Skin of body (tissue), 2 donors: ENCODE data around the gene HPCAL1. TPM values are rescaled to one million over a fixed set of nuclear protein-coding genes. Genes with fewer than 3 reads are reported as not detected.

ENCODE experiments used
- DNase-seq: peaks from one replicate; lab custom pipeline; 2025; lab: John Stamatoyannopoulos, UW
- total RNA-seq: library from RNA; depleted of rRNA; stranded (reverse); fragments of >200 nt; gene quantifications from one replicate; pipeline ENCODE4 v1.2.3, GENCODE V29; 2014

Gene HPCAL1
- total RNA-seq, 1 donor from 2014 or later = 7.9 TPM

DNA sequence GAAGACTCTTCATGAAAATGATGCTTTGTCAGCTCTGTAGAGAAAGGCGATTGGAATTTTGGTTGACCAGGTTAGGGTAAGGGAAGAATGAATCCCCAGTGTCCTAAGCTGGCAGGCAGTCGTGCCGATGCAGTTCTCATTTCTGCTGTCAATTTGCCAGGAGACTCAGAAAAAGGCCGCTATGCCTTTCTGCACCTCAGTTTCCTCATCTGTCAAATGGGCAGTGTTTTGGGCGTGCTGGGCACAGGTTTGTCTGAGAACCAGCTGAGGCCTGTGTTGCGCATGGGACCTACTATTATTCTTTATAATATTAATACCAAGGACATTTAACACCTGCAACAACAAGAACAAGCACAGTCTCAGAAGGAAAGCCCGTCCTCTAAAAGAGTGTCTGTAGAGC lies 50.3 kb downstream of the HPCAL1 start:
- no peak for DNase-seq

DNA sequence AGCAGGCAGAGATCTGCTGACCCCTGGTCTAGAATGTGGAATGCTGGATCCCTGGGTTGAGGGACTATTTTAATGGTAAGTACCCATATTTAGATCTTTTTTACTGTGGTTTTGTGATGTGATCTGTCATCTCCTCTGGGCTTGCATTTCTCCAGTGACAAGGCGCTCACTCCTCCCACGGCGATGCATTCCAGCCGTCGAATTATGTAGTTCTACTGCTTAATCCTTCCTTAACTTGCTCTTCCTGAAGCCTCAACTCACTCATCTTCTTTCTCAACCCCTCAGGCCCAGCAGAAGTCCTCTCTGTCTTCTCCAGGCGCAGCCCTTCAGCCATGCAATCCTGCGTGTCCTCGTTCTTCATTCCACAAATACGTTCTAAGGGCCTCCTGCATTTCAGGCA lies 51.2 kb downstream of the HPCAL1 start:
- no peak for DNase-seq

DNA sequence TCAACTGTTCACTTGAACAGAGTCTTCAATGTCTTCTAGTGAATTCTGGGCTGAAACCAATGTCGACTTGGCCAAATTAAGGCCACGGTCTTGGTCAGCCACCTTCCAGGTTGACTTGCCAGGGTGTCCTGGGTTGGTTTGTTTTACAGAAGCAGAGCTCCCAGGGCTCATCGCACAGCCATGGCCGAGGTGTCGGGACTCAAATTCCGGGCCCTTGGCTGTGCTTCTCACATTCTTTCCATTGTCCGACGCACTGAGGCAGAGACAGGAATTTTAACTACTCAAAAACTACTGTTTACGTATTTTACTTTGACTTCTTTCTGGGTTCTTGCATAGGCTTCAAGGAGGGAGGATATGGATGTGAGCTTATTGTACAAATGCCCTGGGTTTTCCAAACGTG lies 51.7 kb downstream of the HPCAL1 start:
- DNase-seq = no peak

GRCh38 chr2:10355471-10356438 lies 53.1 kb downstream of the HPCAL1 start:
- no peak for DNase-seq

GRCh38 chr2:10356439-10356811 lies 53.7 kb downstream of the HPCAL1 start:
- DNase-seq = no peak

DNA sequence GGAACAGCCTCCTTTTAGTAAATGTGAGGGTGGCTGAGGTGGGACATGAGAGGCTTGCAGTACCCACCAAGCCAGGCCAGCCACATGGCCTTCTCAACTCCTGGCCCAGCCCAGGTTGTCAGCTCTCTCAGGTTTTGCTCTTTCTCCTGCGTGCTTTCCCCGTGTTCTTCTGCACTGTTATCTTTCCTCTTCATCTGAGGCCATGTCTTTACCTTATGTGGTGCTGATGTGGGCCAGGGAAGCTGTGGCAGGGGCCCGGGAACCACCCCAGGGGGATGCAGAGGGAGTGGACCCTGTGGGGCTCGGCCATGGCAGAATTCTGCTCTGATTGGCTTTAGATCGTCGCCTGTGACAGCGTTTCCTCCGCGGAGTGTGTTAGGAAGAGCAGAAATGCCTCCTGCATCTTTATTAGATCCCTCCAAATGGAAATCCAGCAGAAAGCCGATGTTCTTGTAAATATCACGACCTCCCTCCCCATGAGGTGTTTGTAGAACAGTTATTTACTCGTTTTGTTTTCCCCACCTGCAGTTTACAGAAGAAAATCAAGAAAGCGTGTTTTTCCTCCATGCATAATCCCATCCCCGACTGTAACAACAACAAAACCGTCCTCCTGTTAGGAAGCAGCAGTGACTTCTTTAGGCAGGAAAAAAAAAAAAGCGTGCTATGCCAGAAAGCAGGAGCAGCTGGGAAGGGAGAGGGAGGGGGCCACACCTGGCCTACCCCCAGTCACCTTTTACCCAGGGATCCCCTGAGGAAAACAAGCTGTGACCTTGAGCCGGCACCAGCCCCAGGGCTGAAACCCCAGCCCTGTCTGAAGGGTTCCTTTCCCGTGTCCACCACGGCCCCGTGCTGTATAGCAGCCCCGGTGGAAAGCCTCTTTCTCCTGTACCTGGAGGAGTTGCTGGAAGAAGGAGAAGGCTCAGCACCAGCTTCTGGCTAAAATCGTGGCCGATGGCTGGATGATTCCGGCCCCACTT lies 54.8 kb downstream of the HPCAL1 start:
- DNase-seq = no peak

DNA sequence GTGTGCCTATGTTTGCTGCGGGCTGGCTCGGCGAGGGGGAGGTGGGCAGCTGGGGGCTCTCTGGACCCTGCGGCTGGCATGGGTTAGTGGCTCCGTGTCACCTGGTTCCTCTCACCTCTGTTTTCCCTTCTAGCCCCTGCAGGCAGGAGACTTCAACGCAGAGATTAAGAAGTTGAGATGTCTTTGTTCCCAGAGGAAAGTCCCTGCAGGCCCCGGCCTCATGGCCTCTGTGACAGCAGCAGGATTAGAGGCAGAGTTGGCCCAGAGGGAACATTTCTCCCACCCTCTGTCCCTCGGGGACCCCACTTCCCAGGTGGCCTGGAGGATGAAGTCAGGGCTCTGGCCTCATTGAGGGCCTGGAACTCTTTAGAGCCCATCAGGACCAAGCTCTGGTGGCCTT lies 56.5 kb downstream of the HPCAL1 start:
- DNase-seq = no peak

DNA sequence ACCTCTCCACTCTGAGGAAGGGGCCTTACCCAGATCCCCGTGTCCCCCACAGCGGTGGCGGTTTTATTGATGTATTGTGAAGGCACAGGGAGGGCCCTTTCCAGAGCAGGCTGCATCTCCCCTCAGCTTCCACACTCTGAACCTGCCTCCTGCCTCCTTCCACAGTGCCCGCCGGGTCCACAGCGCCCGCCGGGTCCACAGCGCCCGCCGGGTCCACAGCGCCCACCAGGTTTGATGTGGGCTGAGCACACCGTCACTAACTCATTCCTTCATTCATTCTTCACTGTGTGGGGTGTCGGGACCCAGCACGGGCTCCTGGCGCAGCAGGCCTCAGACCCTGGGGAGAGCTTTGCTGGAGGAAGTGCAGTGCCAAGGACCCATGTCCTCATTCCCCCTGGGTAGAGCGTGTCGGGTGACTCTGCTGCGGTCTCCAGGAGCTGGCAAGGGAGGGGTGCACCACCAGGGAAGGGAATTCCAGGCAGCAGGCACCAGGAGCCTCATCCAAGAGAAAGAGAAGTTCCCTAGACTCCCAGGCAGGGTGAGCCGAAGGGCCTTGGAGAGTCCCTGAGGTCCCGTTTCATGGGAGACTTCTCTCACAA lies 57.1 kb downstream of the HPCAL1 start:
- no peak for DNase-seq

DNA sequence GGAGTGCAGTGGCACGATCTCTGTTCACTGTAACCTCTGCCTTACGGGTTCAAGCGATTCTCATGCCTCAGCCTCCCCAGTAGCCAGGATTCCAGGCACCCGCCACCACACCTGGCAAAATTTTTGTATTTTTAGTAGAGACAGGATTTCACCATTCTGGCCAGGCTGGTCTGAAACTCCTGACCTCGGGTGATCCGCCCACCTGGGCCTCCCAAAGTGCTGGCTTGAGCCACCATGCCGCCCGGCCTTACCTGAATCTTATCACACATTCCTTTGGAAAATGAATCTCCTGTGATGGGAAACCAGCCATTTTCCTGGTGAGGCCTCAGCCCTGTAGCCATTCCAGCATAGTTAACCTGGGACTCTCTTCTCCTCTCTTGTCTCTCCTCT lies 57.8 kb downstream of the HPCAL1 start:
- no peak for DNase-seq

GRCh38 chr2:10360850-10361588 lies 58.3 kb downstream of the HPCAL1 start:
- DNase-seq = no peak

DNA sequence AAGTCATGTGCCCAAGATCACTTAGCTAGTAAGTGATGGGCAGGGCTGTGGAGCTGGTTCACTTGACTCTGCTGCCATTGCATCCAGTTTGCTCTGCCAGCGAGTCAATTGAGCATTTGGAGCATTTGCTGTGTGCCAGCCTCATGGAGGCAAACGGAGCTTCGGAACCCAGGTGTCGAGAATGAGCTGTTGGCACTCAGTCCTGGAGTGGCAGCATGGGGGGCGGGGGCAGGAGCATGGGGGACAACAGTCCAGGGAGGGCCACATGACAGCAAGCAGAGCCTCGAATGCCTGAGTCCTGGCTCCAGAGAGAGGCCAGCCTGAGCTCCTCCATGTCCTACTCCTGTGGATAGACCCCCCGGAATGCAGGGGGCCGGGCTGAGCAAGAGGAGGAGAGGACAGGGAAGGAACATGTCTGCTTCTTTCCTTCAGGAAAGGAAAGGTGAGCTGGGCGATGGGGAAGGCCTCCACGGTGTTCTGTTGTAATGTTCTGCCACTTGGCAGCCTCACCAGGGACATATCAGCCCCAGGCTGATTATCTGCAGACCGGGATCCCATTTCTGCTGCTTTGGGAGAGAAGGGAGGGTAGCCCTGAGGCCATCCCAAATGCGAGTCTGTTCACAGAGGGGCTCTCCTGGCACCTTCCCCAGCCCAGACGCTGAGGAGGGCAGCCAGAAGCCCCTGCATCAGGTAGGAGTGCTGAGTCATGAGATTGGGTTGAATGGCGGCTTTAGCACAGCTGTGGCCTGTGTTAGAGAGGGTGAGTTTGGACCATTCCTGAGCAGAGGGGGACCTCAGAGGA lies 59.6 kb downstream of the HPCAL1 start:
- no peak for DNase-seq

- DNase-seq = no peak
Observed at GRCh38 chr2:10362898-10363454, 60.3 kb downstream of the HPCAL1 start.

DNA sequence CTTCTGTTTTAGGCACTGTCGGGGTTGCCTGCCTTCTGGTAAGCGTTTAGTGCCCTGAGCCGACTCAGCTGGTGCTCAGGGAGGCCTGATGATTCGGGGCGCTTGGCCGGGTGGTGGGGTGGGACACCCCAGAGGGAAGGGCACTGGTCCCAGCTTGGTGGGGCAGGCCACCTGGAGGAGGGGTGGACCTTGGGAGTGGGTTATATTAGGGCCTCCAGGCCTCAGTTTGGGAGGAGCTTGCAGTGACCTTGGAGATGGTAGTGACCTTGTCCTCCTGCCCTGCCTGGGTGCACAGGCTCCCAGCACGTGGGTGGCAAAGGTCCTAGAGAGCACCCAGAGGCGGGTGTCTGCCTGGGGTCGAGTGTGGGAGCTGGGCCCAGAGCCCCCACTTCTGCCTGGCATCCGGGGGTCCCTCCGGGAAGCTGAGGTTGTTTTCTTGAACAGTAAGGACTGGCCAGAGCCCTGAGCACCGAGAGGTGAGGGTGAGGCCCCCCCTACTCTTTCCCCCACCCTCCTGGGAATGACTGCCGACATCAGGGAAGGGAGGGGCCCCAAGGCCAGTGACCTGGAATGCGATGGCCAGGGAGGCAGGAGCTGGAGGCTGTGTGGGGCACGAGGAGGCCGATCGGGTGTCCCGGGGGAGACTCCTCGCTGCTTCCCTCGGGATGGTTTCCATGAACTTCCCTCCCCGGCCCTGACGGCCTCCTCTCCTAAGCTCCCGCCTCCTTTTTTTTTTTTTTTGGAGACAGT lies 61.3 kb downstream of the HPCAL1 start:
- no peak for DNase-seq

DNA sequence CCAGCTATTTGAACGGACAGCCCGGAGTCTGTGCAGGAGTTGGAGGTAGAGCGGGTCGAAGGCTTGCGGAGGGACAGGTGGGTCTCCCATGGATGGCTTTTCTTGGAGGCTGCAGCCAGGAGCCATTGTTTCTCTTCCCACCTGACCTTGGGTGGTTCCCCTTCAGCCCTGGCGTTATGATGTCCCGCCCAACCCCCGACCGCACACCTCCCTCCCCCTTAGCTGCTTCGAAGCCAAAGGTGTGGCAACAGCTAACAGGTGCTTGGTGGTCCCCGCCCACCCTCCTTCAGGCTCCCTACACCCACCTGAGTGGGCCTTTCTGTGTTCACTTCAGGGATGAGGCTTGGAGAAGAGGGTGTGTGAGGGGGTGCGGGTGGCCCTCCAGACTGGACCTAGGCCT lies 62.7 kb downstream of the HPCAL1 start:
- DNase-seq = no peak

- DNase-seq = no peak
Observed at GRCh38 chr2:10366601-10367270, 64.0 kb downstream of the HPCAL1 start.

DNA sequence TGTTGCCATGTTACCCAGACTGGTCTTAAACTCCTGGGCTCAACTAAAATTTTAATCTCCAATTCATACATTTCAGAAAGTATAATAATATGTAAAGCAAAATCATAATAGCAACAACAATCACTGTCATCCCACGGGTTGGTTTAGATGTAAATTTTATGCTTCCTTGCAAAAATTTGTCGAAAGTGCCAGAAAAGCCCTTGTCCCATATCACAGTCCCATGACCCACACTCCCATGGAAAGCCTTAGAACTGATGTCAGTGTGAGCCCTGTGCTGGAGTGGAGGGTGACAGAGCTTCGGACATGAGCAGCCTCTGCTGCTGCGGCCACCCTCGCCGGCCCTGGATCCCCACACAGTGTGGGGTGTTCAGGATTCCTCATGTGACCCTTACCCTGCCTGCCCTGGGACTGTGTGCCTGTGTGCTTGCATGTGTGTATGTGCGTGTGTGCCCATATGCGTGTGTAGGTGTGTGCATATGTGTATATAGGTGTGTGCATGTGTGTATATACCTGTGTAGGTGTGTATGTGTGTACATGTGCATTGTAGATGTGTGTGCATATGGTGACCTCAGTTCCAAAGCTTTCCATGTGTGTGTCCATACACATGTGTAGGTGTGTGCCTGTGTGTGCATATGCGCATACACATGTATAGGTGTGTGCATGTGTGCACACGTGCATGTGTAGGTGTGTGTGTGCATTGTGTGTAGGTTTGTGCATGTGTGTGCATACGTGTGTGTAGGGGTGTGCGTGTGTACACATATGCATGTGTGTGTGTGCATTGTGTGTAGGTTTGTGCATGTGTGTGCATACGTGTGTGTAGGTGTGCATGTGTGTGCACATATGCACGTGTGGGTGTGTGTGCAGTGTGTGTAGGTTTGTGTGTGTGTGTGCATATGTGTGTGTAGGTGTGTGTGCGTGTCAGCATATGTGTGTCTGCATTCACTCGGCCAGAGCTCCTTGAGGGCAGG lies 65.1 kb downstream of the HPCAL1 start:
- no peak for DNase-seq

DNA sequence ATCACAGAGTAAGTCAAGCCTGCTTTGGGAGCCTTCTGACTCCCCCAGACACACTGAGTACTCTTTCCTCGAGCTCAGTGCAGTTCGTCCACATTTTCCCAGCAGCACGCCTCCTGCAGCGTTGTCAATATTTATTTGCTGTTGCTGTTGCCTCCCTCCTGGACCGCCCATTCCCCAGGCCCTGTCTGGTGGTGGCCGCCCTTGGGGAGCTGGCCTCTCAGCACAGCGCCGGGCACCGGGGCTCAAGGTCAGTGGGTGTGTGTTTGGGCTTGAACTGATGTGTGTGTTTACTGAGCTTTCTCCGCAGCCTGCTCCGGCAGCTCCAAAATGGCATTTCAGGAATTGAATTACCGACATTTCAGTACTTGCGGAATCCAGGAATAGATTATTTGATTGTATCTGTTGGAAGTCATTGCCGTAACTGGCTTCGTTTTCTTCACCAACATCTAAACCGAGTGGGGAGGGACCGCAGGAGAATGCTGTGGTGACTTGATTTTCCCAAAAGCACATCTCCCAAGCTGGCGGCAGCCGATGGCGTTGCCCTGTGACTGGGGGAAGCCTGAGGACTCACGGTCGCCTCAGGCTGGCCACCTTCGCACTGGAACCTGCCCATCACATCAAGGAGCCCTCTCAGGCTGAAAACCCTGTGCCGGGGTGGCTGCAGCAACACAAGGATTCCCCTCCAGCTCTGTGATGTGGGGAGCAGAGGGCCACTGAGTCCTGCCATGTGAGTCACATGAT lies 66.0 kb downstream of the HPCAL1 start:
- no peak for DNase-seq
